GM18507 (cell line): ENCODE measurements around the gene PPP6R1.
A peak's percentile ranks its signal among the peaks of the same experiment; 100 is the strongest.
"Not testable (repeated sequence)": the region's sequence is repeated elsewhere in the genome, so short reads cannot be mapped to it uniquely, and the experiment has no call there.

Experiments used
- DNase-seq: peaks from one replicate; pipeline ENCODE4 v3.0.0; 2011; ENCODE audit warnings: low read depth; ENCODE audit not compliant: insufficient read length; ENCODE audit errors: extremely low spot score
- FAIRE-seq: peaks from 2 replicates; lab custom pipeline; 2011; peaks lifted over from hg19 to GRCh38; lab: Jason Lieb, UNC

Gene PPP6R1

DNA sequence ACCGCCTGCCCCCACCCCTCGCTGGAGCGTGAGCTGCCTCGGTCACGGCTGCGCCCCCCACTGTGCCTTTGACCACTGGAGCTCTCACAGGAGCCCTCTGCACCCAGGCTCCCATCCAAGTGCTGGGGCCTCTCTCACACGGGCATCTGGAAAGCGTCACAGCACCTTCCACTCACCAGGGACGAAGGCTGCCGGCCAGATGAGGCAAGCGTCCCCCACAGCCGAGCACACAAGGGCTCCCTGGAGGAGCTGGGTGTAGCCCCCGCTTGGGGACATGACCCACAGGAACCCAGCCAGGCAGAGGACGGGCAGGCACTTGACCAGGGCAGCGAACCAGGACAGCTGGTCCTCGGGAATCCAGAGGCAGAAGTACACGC is 30.8 kb downstream of the PPP6R1 start:
- DNase-seq = no peak
- no peak for FAIRE-seq

- no peak for DNase-seq
- no peak for FAIRE-seq
These were observed 31.4 kb downstream of the PPP6R1 start for GRCh38 chr19:55227241-55228014.

- FAIRE-seq (no peak), DNase-seq (no peak)
These were observed 32.0 kb downstream of the PPP6R1 start for GRCh38 chr19:55226788-55227187.

DNA sequence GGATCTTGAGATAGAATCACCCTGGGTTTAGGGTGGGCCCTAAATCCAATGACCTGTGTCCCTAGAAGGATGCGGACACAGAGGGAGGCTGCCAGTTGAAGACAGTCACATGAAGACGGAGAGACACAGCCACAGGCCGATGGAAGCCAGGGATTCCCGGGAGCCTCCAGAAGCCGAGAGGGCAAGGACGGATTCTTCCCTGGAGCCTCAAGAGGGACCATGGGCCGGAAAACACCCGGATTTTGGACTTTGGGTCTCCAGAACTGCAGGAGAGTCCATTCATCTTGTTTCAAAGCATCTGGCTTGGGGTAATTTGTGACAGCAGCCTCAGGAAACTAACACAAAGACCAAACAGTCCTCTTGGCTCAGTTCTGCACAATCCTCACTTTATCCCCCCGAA is 32.5 kb downstream of the PPP6R1 start:
- FAIRE-seq = no peak
- no peak for DNase-seq

DNA sequence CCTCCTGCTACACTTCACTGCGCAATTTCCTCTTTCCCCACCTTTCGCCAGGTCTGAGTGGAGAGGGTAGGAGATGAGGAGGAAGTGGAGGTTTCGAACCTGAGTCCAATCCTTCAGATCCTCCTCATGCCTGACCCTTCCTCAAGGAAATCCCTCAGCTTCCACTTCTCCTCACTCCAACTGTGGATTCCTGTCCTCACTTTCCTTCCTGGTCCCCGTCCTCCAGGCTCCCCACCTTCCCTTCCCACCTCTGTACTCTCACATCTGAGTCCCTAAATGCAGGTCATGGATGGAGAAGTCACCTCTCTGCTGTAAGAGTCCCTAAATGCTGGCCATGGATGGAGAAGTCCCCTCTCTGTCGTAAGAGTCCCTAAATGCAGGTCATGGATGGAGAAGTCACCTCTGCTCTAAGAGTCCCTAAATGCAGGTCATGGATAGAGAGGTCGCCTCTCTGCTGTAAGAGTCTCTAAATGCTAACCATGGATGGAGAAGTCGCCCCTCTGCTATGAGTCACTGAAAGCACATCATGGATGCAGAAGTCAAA is 33.3 kb downstream of the PPP6R1 start:
- DNase-seq = no peak
- no peak for FAIRE-seq

DNA sequence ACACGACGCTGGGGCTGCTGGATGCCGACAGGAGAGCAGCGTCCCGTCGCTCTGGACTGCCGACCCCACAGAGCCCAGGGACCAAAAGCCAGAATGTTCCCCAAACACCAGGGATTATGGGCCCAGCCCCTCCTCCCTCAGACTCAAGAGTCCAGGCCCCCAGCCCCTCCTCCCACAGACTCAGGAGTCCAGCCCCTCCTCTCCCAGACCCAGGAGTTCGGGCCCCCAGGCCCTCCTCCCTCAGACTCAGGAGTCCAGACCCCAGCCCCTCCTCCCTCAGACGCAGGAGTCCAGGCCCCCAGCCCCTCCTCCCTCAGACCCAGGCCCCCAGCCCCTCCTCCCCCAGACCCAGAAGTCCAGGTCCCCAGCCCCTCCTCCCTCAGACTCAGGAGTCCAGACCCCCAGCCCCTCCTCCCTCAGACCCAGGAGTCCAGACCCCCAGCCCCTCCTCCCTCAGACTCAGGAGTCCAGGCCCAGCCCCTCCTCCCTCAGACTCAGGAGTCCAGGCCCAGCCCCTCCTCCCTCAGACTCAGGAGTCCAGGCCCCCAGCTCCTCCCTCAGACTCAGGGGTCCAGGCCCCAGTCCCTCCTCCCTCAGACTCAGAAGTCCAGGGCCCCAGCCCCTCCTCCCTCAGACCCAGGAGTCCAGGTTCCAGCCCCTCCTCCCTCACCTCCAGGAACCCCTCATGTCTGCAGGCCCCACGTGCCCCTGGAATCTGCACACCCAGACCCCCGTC is 34.0 kb downstream of the PPP6R1 start:
- FAIRE-seq, DNase-seq: not testable (repeated sequence)

DNA sequence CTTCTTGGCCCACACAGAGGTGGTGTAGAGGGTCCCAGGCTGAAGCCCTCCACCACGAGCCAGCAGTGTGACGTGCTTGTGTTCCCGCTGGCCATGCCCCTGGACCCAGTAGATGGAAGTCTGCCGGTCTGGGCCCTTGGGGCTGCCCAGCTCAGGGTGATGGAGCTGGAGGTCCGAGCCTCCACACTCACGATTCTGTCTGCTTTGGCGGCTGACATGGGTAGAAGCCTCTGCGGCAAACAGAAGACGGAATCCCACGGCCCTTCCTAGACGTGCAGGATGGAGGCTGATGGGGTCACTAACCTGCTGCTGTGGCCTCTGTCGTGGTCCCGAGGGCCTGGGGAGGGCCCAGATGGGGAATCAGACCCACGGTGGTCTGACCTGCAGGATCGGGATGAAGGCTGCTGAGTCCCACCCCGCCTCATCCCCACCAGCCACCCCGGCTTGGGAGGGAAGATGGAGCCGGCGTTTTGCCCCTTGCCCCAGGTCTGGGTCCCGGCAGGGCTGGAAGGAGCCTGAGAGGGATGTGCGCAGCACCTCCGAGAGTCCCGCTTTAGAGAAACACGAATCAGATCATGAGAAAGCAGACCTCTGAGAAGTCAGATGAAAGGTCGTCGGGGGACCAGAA is 34.7 kb downstream of the PPP6R1 start:
- DNase-seq (no peak), FAIRE-seq (no peak)

DNA sequence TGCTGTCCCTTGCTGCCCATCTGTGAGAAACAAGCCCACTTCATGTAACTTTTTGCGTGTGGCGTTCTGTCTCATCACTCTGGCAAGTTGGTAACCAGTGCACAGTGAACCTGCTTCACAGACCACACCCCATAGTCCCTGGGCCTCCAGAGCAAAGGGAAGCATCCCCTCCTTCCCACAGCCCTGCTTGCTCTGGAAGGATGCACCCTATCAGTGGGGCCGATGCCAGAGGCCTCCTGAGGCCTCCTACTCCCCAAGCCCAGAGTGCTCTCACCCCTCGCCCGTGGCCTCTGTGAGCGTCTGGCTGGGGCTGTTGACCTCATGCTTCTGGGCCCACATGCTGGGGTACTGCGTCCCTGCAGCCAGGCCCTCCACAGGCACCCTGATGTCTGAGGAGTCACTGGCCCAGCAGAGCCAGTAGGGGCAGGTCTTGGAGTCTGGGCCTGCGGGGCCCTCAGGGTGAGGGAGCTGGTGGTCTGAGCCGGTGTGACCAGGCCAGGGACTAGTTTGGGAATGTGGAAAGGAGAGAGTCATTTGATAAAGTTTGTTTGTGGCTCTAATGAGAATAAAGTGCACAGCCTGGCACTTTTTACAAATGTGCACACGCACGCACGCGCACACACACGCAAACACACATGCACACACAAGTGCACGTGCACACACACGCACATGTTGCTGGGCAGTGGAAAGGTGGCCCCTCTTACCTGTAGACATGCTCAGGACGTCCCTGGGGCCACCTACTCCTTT is 35.4 kb downstream of the PPP6R1 start:
- FAIRE-seq (no peak), DNase-seq (no peak)

DNA sequence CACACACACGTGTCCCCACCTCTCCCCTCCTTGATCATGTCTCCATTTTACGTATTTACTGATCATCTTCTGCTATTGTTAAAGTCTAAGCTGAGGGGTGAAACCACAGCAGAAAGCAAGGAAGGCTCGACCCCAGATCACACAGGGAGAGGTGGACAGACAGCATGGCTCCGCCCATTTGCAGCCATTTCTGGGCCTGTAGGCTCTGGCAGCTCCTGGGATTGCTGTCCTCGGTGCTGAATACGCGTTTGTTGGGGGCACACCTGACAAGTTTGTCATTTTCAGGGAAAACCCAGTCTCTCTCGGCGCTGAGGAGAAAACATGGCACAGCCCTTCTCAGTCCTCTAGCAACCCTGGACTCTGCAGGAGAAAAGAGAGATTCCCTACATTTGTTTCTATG is 38.3 kb downstream of the PPP6R1 start:
- DNase-seq (no peak), FAIRE-seq (no peak)

GRCh38 chr19:55216461-55217198 is 42.2 kb downstream of the PPP6R1 start:
- DNase-seq (peak; percentile 26), FAIRE-seq (no peak)

DNA sequence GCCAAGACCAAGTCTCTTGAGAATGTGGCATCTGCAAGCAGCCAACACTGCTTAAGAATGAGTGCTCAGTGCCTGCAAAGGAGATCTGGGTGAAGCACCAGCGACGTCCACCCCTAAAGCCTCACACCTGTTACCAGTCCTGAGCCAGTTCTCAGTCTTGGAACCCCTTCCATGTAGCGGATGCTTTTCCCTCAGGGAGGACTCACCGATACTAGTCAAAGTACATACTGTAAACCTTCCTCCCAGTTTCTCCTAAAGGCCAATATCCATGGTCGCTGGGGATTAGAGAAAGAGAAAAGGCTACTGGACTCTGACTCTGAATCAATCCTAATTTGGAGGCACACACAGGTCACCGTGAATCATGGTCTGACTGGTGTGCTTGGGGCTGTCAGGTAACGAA is 45.3 kb downstream of the PPP6R1 start:
- FAIRE-seq = no peak

DNA sequence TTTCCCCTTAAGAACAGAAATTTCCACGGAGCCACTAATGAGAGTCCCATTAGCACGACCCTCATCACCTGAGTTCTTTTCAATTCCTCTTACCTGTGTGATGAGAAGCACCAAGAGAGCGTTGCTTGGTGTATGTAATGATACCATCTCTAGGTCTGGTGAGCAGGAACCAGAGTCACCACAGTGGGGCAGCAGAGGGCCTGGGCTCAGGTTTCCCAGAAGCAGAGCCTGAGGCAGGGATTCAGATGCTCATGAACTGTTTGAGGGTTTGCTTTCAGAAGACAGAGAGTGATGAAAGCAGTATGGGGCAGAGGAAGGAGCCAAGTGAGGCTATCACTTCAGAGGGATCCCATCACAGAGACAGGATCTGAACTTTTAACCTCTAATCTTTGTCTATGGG is 46.4 kb downstream of the PPP6R1 start:
- DNase-seq (no peak), FAIRE-seq (peak; percentile 24)

More for the DNA sequence above, 45.3 kb downstream of the PPP6R1 start:
- DNase-seq = no peak

- no peak for DNase-seq
- FAIRE-seq = no peak
These were observed 48.9 kb downstream of the PPP6R1 start for GRCh38 chr19:55209693-55210472.

DNA sequence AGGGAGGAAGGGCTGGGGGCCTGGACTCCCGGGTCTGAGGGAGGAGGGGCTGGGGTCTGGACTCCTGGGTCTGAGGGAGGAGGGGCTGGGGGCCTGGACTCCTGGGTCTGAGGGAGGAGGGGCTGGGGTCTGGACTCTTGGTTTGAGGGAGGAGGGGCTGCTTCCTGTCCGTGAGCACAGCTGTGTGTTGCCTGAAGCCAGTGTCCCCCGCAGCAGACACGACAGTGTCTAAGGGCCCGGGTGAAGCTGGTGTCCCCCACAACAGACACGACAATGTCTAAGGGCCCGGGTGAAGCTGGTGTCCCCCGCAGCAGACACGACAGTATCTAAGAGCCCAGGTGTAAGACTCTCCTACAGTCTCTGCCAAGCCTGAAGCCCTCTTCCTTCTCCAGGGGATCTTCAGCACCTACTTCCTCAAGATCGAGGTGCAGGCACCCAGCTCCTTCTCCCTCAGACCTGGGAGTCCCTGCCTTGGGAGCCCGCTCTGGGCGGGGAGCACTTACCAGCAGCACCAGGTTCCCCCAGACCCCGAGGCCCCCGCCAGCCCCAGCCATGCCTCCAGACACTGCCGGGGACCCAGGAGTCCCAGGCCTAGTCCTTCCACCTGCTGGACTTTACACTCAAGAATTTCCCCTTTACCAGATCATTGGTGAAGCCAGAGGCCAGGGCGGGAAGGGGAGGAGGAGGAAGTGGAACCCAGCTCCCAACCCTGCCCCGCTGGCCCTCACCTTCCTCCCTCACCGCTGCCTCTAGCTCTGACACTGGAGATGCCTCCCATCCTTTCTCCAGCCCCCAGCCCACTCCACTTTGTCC is 49.7 kb downstream of the PPP6R1 start, which contains the start of gene PTPRH:
TSS of gene PTPRH (minus strand) at position 622 of the 813 bp plus-strand sequence. CDS start at position 554, 68 bp downstream.
- FAIRE-seq = no peak

GRCh38 chr19:55206664-55207500 is 51.9 kb downstream of the PPP6R1 start:
- FAIRE-seq (no peak), DNase-seq (no peak)

More for the DNA sequence above, 49.7 kb downstream of the PPP6R1 start, which contains the start of gene PTPRH:
- no peak for DNase-seq

GRCh38 chr19:55202199-55202598 is 56.6 kb downstream of the PPP6R1 start:
- not testable (repeated sequence) for DNase-seq, FAIRE-seq
